DND-41 (cell line): Measurements from ENCODE around the gene TMEM106B.

Source experiments
- EZH2 ChIP-seq: IDR thresholded peaks from 3 replicates; pipeline ENCODE4 v1.6.1; 2012; ENCODE audit warnings: borderline replicate concordance, low read depth, mild to moderate bottlenecking, moderate library complexity, low read length, inconsistent platforms; ENCODE audit not compliant: severe bottlenecking
- TF ChIP-seq, protein P1 (sequence below): IDR thresholded peaks from 2 replicates; pipeline ENCODE4 v1.5.1; 2012; ENCODE audit warnings: borderline replicate concordance, low read length, moderate library complexity, mild to moderate bottlenecking; ENCODE audit not compliant: poor library complexity, severe bottlenecking; ENCODE audit errors: extremely low read depth

DNA sequence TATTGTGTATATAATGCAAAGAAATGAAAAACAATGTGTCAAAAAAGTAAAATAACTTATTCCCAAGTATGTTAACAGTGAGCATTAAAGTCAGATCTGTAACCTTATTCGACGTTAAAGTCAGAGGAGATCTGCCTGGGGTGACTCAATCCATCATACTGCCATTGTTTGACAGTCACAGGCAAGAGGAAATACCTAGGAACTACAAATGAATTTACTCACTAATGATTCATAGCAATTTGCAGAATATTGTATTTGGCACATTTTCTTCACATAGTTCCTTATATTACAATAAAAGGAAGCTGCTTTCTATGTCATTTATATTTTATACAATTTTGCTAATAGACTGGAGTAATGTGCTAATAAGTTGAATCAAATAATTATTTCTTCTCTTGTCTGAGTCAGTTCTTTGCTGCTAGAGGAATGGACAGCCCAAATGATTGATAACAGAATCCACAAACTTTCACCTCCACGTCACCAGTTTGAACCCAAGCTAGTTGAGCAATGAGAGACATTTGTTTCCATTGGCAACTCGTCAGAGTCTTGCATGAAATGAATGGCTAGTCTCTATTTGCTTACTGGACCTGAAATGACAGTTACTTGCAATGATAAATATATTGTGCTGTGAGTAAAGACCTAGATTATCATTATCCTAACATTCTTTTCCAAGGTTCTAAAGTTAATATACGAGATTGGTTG, 48.5 kb upstream of the TMEM106B start:
- TF ChIP-seq, protein P1, sequence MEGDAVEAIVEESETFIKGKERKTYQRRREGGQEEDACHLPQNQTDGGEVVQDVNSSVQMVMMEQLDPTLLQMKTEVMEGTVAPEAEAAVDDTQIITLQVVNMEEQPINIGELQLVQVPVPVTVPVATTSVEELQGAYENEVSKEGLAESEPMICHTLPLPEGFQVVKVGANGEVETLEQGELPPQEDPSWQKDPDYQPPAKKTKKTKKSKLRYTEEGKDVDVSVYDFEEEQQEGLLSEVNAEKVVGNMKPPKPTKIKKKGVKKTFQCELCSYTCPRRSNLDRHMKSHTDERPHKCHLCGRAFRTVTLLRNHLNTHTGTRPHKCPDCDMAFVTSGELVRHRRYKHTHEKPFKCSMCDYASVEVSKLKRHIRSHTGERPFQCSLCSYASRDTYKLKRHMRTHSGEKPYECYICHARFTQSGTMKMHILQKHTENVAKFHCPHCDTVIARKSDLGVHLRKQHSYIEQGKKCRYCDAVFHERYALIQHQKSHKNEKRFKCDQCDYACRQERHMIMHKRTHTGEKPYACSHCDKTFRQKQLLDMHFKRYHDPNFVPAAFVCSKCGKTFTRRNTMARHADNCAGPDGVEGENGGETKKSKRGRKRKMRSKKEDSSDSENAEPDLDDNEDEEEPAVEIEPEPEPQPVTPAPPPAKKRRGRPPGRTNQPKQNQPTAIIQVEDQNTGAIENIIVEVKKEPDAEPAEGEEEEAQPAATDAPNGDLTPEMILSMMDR: no peak
- TF ChIP-seq EZH2: no peak
